GM21447 (cell line): ENCODE data around the gene RNPEPL1.

Experiments used
- ATAC-seq: cut with Tn5 transposase; IDR thresholded peaks from one replicate; pipeline ENCODE4 v1.9.1; 2021; ENCODE audit not compliant: unreplicated experiment

Gene RNPEPL1

GRCh38 chr2:240589850-240590525, 21.7 kb downstream of the RNPEPL1 start:
- ATAC-seq: no peak

- ATAC-seq: no peak
These were observed 22.4 kb downstream of the RNPEPL1 start for GRCh38 chr2:240590681-240591111.

GRCh38 chr2:240591226-240591625, 22.9 kb downstream of the RNPEPL1 start:
- ATAC-seq: no peak

- no peak for ATAC-seq
These were observed 23.5 kb downstream of the RNPEPL1 start for GRCh38 chr2:240591784-240592183.

GRCh38 chr2:240593026-240593702, 24.9 kb downstream of the RNPEPL1 start:
- ATAC-seq: no peak

GRCh38 chr2:240593703-240594451, 25.6 kb downstream of the RNPEPL1 start:
- no peak for ATAC-seq

GRCh38 chr2:240594511-240595380, 26.5 kb downstream of the RNPEPL1 start:
- no peak for ATAC-seq

GRCh38 chr2:240595381-240596079, 27.2 kb downstream of the RNPEPL1 start:
- no peak for ATAC-seq

- no peak for ATAC-seq
These were observed 27.8 kb downstream of the RNPEPL1 start for GRCh38 chr2:240596080-240596460.

- no peak for ATAC-seq
These were observed 28.2 kb downstream of the RNPEPL1 start for GRCh38 chr2:240596491-240596931.

GRCh38 chr2:240597054-240597418, 28.8 kb downstream of the RNPEPL1 start:
- ATAC-seq: no peak

GRCh38 chr2:240597419-240598181, 29.3 kb downstream of the RNPEPL1 start:
- no peak for ATAC-seq

GRCh38 chr2:240598311-240598911, 30.1 kb downstream of the RNPEPL1 start:
- no peak for ATAC-seq

- ATAC-seq: no peak
These were observed 30.9 kb downstream of the RNPEPL1 start for GRCh38 chr2:240599141-240599583.

GRCh38 chr2:240600451-240600961, 32.2 kb downstream of the RNPEPL1 start:
- no peak for ATAC-seq

- no peak for ATAC-seq
These were observed 33.0 kb downstream of the RNPEPL1 start for GRCh38 chr2:240601061-240601830.

GRCh38 chr2:240601831-240602160, 33.5 kb downstream of the RNPEPL1 start:
- ATAC-seq: no peak
